Mucosa of gallbladder (tissue), 1 donor: ENCODE measurements around the gene LRIT2. TPM values are rescaled to one million over a fixed set of nuclear protein-coding genes. Genes with fewer than 3 reads are reported as not detected.
A peak's percentile ranks its signal among the peaks of the same experiment; 100 is the strongest.

ENCODE experiments used
- DNase-seq: peaks from one replicate; pipeline ENCODE4 v3.0.0-alpha.2; 2020; ENCODE audit warnings: low spot score
- total RNA-seq: library from RNA; stranded (reverse); gene quantifications from one replicate; pipeline ENCODE4 v1.2.1, GENCODE V29; 2021
- donor health status: DM: no; HTN: no; CAD: no.

Gene LRIT2
- not detected for total RNA-seq

- no peak for DNase-seq
Measured at GRCh38 chr10:84225427-84226173, at the start of gene LRIT2. TSS of gene LRIT2 (minus strand) at chr10:84225544. CDS start at chr10:84225520, 24 bp downstream.

GRCh38 chr10:84270708-84271107 lies 45.4 kb upstream of the LRIT2 start:
- no peak for DNase-seq

- no peak for DNase-seq
Measured at GRCh38 chr10:84269773-84270172, 44.4 kb upstream of the LRIT2 start.

- no peak for DNase-seq
Measured at GRCh38 chr10:84269162-84269561, 43.8 kb upstream of the LRIT2 start.

GRCh38 chr10:84267503-84268126 lies 42.3 kb upstream of the LRIT2 start:
- DNase-seq, result no peak

GRCh38 chr10:84265418-84265817 lies 40.1 kb upstream of the LRIT2 start:
- no peak for DNase-seq

- peak; percentile 65 for DNase-seq
Measured at GRCh38 chr10:84264611-84265141, 39.3 kb upstream of the LRIT2 start.

- no peak for DNase-seq
Measured at GRCh38 chr10:84263716-84264115, 38.4 kb upstream of the LRIT2 start.

GRCh38 chr10:84262190-84262956 lies 37.0 kb upstream of the LRIT2 start:
- no peak for DNase-seq

GRCh38 chr10:84261236-84261915 lies 36.0 kb upstream of the LRIT2 start:
- no peak for DNase-seq

- DNase-seq, result no peak
Measured at GRCh38 chr10:84258034-84258695, 32.8 kb upstream of the LRIT2 start.

- no peak for DNase-seq
Measured at GRCh38 chr10:84257343-84258020, 32.1 kb upstream of the LRIT2 start.

- peak; percentile 34 for DNase-seq
Measured at GRCh38 chr10:84256510-84257342, 31.4 kb upstream of the LRIT2 start.

- no peak for DNase-seq
Measured at GRCh38 chr10:84254552-84255478, 29.5 kb upstream of the LRIT2 start.

GRCh38 chr10:84248794-84249193 lies 23.4 kb upstream of the LRIT2 start:
- no peak for DNase-seq

GRCh38 chr10:84247496-84247895 lies 22.2 kb upstream of the LRIT2 start:
- DNase-seq, result no peak

GRCh38 chr10:84244651-84245270 lies 19.4 kb upstream of the LRIT2 start, which contains the start of gene RGR:
TSS of gene RGR (plus strand) at chr10:84245053. CDS start at chr10:84245091, 38 bp downstream.
- DNase-seq, result no peak

- no peak for DNase-seq
Measured at GRCh38 chr10:84243759-84244158, 18.4 kb upstream of the LRIT2 start.
